Thyroid gland (tissue), 4 donors: Measurements from ENCODE around the gene SCAF8. TPM values are rescaled to one million over a fixed set of nuclear protein-coding genes. Genes with fewer than 3 reads are reported as not detected.

Experiments
- DNase-seq, 2 donors: peaks; one replicate each; pipeline ENCODE4 v3.0.0-alpha.2; 2019
- H3K27ac ChIP-seq, 3 donors: fragments of 200-600 bp; sonication (generic); 1 replicate in 2 of 3; 2 replicates in 1 of 3; pipeline ENCODE4 v1.5.1; 2016 to 2019; ENCODE audit warnings: mild to moderate bottlenecking in 1 of 3, moderate library complexity in 1 of 3
- H3K27me3 ChIP-seq: fragments of 200-600 bp; sonication (generic); one replicate; pipeline ENCODE4 v1.5.1; 2019
- H3K36me3 ChIP-seq, 2 donors: fragments of 200-600 bp; sonication (generic); one replicate each; pipeline ENCODE4 v1.5.1; 2016 to 2019
- H3K4me1 ChIP-seq, 2 donors: fragments of 200-600 bp; sonication (generic); one replicate each; pipeline ENCODE4 v1.5.1; 2017 to 2019
- H3K4me3 ChIP-seq, 3 donors: fragments of 200-600 bp; sonication (generic); replicated peaks in 1 of 3; 1 replicate in 2 of 3; 2 replicates in 1 of 3; pipeline ENCODE4 v1.5.1; 2016; ENCODE audit warnings: mild to moderate bottlenecking in 1 of 3
- H3K9me3 ChIP-seq: fragments of 200-600 bp; sonication (generic); one replicate; pipeline ENCODE4 v1.5.1; 2017
- POLR2A ChIP-seq, 2 donors: fragments of 450-650 bp; IDR thresholded peaks; one replicate each; pipeline ENCODE4 v1.6.1; 2017; ENCODE audit warnings: antibody characterized with exemption in 2 of 2, mild to moderate bottlenecking in 2 of 2, moderate library complexity in 1 of 2
- WGBS, 2 donors: methylation state at CpG; one replicate each; pipeline ENCODE4 v1.1.5; 2017; 5-methylcytosine and 5-hydroxymethylcytosine counted together
- intact Hi-C: fragments of 100-400 bp; cut with DNase I; formaldehyde crosslinking; loops from one replicate; pipeline ENCODE4 v1.15.1; 2023
- total RNA-seq, 4 donors: library from RNA; depleted of rRNA; stranded (reverse); fragments of >200 nt; gene quantifications; one replicate each; pipeline ENCODE4 v1.2.3, GENCODE V29; 2016
- TF ChIP-seq, protein P1 (sequence below), 6 experiments: fragments of 200-600 bp in 3 of 6; fragments of 450-650 bp in 3 of 6; sonication (generic) in 3 of 6; IDR thresholded peaks; one replicate each; pipeline ENCODE4 v1.5.1; 2016 to 2019; ENCODE audit warnings: antibody characterized with exemption in 6 of 6, mild to moderate bottlenecking in 2 of 6, inconsistent platforms in 1 of 6, moderate library complexity in 1 of 6

SCAF8 gene
- total RNA-seq, 4 donors from 2014 or later: 60.9 to 88.8 (median 65.1) TPM

DNA sequence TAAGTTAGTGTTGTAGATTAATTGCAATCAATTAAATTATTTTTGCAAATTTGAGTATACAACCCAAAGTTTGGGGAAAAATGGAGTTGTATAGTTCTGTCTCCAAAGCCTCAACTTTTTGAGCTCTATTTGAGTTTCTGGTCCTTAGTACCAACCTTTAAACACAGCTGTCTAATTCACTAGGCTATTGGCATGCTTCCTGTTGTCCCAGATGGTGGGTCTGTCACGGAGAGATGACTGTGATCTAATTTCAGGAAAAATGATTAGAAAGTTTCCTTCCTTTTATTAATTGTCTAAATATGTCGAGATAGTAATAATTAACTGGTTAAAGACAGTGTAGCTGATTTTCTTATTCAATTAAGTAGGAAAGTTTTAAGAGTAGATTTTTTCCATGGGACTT, 109.6 kb downstream of the SCAF8 start:
- Histone ChIP-seq H3K4me1 (peaks cover 31 to 34% of the 10 kb centered on the region in 2 donors), H3K27ac (peak overlapping the region in 1 of 3 donors; percentile 59), H3K27me3 (no peaks in the 10 kb centered on the region), H3K36me3 (no peaks in the 10 kb centered on the region), H3K9me3 (no peaks in the 10 kb centered on the region), H3K4me3 (no peak overlapping the region)
- TF ChIP-seq, protein P1, sequence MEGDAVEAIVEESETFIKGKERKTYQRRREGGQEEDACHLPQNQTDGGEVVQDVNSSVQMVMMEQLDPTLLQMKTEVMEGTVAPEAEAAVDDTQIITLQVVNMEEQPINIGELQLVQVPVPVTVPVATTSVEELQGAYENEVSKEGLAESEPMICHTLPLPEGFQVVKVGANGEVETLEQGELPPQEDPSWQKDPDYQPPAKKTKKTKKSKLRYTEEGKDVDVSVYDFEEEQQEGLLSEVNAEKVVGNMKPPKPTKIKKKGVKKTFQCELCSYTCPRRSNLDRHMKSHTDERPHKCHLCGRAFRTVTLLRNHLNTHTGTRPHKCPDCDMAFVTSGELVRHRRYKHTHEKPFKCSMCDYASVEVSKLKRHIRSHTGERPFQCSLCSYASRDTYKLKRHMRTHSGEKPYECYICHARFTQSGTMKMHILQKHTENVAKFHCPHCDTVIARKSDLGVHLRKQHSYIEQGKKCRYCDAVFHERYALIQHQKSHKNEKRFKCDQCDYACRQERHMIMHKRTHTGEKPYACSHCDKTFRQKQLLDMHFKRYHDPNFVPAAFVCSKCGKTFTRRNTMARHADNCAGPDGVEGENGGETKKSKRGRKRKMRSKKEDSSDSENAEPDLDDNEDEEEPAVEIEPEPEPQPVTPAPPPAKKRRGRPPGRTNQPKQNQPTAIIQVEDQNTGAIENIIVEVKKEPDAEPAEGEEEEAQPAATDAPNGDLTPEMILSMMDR (IDR thresholded peaks at IDR 0.05): no peak
- TF ChIP-seq POLR2A (IDR thresholded peaks at IDR 0.05): no peak
- no peak for DNase-seq
- intact Hi-C loops: no loop called here
- WGBS, 2 donors: 37 to 44% methylated on average over 2 of the region's 2 CpGs

DNA sequence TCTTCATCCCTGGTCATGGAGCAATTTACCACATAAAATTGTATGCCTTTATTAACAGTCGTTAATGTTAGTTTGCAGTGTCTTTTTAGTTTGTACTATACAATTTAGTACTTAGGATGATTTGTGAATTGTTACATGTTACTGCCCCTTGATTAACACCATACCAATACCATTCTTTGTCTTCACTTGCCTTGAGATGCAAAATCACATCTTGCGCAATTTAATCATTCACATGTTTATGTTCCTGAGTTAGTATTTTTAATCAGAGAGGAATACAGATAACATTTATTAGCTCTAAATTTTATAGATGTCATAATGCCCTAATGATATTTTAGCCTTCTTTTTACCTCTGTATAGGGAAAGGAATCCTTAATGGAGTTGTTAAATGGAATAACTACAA, 114.1 kb downstream of the SCAF8 start:
- Histone ChIP-seq H3K9me3 (no peaks in the 10 kb centered on the region), H3K4me1 (peaks cover 42 to 48% of the 10 kb centered on the region in 2 donors), H3K27me3 (no peaks in the 10 kb centered on the region), H3K4me3 (no peak overlapping the region), H3K36me3 (no peaks in the 10 kb centered on the region), H3K27ac (no peak overlapping the region)
- intact Hi-C loops: no loop called here
- DNase-seq: no peak
- TF ChIP-seq POLR2A (IDR thresholded peaks at IDR 0.05): no peak
- TF ChIP-seq, protein P1 (IDR thresholded peaks at IDR 0.05): no peak
- WGBS, 2 donors: 95 to 97% methylated on average over 2 of the region's 2 CpGs

DNA sequence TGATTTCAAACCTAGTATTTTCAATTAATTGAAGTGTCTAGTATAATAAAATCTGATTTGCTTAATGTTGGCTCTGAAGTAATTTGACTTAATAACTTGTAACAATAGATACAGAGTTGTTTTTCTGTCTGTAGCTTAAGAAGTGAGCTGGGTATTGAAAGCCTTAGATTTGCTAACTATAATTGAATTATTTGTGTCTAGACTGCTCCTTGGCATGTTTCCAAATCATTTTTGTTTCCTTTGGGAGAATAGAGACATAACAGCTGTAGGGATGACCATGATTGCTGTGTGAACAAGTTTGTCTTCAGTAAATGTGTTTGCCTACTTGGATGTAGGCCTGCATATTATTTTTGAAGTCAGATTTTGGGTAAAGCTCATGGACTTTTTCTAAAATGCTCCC, 115.4 kb downstream of the SCAF8 start:
- no peaks in the 10 kb centered on the region for H3K27me3 ChIP-seq
- TF ChIP-seq POLR2A (IDR thresholded peaks at IDR 0.05): no peak
- TF ChIP-seq, protein P1 (IDR thresholded peaks at IDR 0.05): no peak
- H3K9me3 ChIP-seq: no peaks in the 10 kb centered on the region
- no peaks in the 10 kb centered on the region for H3K36me3 ChIP-seq
- H3K4me1 ChIP-seq: peaks cover 41 to 43% of the 10 kb centered on the region in 2 donors
- intact Hi-C loops: no loop called here
- peak overlapping the region in 1 of 3 donors; percentile 9 for H3K27ac ChIP-seq
- H3K4me3 ChIP-seq: no peak overlapping the region
- no peak for DNase-seq

DNA sequence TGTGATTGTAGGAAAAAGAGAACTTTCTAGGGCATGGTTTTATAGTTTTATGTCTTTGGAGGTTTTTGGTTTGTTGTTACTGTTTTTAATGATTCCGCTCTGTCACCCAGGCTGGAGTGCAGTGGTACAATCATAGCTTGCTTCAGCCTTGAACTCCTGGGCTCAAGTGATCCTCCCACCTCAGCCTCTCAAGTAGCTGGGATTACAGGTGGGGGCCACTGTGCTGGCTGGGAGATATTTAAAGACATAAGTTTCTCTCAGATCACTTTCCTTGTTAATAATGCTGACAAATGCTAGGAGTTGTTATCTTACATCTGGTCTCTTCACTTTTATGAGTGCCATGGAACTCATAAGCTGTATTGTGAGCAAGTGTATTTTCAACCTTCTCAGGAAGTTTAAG, 116.3 kb downstream of the SCAF8 start:
- Histone ChIP-seq H3K36me3 (no peaks in the 10 kb centered on the region), H3K4me1 (peaks cover 37 to 39% of the 10 kb centered on the region in 2 donors), H3K27ac (peak overlapping the region in 2 of 3 donors; percentile 8 to 46), H3K9me3 (no peaks in the 10 kb centered on the region), H3K27me3 (no peaks in the 10 kb centered on the region), H3K4me3 (no peak overlapping the region)
- intact Hi-C loops: no loop called here
- WGBS, 2 donors: 89 to 93% methylated on average over 1 of the region's 1 CpG
- TF ChIP-seq, protein P1 (IDR thresholded peaks at IDR 0.05): no peak
- TF ChIP-seq POLR2A (IDR thresholded peaks at IDR 0.05): no peak
- DNase-seq: no peak

DNA sequence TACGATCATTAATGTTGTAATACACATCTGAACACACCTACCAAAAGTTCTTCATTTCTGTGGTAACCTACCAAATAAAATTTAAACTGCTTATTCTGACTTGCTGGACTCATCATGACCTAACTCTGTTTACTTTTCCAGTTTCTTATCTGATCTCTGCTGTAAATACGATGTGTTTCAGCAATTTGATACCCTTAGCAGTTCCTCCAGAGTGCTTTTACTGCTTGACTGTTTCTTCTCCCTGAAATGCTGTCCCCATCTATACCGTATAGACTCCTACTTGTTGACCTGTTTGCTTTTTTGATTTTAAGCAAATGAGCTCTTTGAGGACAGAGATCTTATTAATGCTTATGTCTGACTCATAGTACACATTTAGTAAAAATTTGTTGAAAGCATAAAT, 119.5 kb downstream of the SCAF8 start:
- Histone ChIP-seq H3K9me3 (no peaks in the 10 kb centered on the region), H3K27me3 (no peaks in the 10 kb centered on the region), H3K36me3 (no peaks in the 10 kb centered on the region), H3K27ac (no peak overlapping the region), H3K4me1 (peaks cover 16 to 21% of the 10 kb centered on the region in 2 donors), H3K4me3 (no peak overlapping the region)
- 43 to 53% methylated on average over 3 of the region's 3 CpGs for WGBS, 2 donors
- intact Hi-C loops: no loop called here
- TF ChIP-seq, protein P1 (IDR thresholded peaks at IDR 0.05): no peak
- TF ChIP-seq POLR2A (IDR thresholded peaks at IDR 0.05): no peak
- DNase-seq: no peak
